Measurements from ENCODE around the gene TMEM106C.

- TF ChIP-seq EP300 (conservative IDR thresholded peaks at IDR 0.05; ENCODE audit: poor library complexity, severe bottlenecking) = no peak
- no peak for TF ChIP-seq CTCF (IDR thresholded peaks at IDR 0.05; ENCODE audit: poor library complexity, severe bottlenecking)
- no peak for TF ChIP-seq TAF1 (IDR thresholded peaks at IDR 0.05; ENCODE audit: low read depth)
- TF ChIP-seq RAD21 (conservative IDR thresholded peaks at IDR 0.05) = no peak
- TF ChIP-seq SMC3 (conservative IDR thresholded peaks at IDR 0.05; ENCODE audit: poor library complexity) = no peak
- TF ChIP-seq EZH2 (IDR thresholded peaks at IDR 0.05; ENCODE audit: borderline replicate concordance, insufficient read depth, low read length, poor library complexity, severe bottlenecking) = no peak
Observed at GRCh38 chr12:47938594-47938993, 24.8 kb upstream of the TMEM106C start.
